Pericardium fibroblast (primary cell): ENCODE measurements around the gene ECD. TPM values are rescaled to one million over a fixed set of nuclear protein-coding genes. Genes with fewer than 3 reads are reported as not detected.

ENCODE experiments used
- total RNA-seq: library from RNA; depleted of rRNA; stranded (reverse); fragments of >200 nt; gene quantifications from 2 replicates; pipeline ENCODE4 v1.2.3, GENCODE V29; 2015

ECD gene
- 16.7 and 28.7 TPM in 2 replicates for total RNA-seq

DNA sequence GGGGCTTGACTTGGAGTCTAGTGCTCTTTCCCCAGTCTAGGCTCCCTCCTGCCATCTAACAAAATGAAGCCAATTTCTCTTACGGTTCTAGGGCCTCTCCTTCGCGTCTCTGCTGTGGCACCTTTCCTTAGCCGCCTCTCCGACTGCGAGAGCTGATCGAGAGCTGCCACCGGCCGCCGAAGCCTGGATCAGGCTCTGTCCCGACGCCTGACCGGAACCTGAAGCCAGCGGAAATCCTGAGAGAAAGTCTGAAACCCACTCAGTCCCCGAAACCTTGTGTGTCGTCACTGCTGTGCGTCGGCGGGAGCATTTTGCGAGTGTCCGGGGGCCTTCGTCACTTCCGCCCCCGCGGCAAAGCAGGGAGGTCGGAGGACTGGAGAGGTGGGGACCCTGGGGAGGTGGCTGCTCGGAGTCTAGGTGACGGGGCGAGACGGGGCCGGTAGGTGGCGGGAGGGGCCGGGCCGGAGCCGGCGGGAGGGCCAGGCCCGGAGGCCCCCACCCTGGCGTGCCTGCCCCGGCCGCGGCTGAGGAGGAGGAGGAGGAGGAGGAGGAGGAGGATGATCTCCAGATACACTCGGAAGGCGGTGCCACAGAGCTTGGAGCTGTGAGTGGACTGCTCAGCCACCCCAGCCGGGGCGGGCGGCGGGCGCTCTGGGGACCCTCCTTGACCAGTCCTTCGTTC, at the start of gene ECD, which contains the start of gene FAM149B1:
Gene ECD, minus strand, starts transcription at position 226 of the 682 bp plus-strand sequence. CDS start 4,071 bp downstream, outside the sequence.
Gene FAM149B1, plus strand, starts transcription at position 337 of the 682 bp plus-strand sequence. Its CDS starts 221 bp downstream, at position 558.

DNA sequence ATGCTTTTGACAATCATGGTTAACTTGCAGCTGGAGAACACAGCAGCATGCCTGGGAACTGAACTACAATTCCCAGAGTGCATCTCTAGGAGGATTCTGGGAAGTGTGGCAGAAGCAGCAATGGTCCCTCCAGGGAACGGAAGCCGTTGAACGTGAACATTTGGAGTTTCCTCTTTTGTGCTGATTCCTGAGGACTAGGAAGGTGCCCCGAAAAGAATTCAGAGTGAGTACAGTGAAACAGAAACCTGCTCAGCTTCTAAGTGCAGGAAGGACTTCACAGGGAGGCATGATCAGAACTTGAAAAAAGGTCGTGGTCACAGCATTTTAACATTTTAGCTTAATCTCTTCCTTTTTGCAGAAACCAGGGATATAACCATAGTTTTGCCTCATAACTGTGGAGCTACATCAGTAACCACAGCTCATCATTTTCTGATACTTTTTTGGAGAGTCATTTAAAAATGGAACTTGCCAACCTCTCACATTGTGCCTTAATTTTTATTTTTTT, 57.4 kb downstream of the ECD start, which contains the start of gene NUDT13:
Gene NUDT13, plus strand, starts transcription at position 111 of the 505 bp plus-strand sequence. CDS start 3,911 bp downstream, outside the sequence.

DNA sequence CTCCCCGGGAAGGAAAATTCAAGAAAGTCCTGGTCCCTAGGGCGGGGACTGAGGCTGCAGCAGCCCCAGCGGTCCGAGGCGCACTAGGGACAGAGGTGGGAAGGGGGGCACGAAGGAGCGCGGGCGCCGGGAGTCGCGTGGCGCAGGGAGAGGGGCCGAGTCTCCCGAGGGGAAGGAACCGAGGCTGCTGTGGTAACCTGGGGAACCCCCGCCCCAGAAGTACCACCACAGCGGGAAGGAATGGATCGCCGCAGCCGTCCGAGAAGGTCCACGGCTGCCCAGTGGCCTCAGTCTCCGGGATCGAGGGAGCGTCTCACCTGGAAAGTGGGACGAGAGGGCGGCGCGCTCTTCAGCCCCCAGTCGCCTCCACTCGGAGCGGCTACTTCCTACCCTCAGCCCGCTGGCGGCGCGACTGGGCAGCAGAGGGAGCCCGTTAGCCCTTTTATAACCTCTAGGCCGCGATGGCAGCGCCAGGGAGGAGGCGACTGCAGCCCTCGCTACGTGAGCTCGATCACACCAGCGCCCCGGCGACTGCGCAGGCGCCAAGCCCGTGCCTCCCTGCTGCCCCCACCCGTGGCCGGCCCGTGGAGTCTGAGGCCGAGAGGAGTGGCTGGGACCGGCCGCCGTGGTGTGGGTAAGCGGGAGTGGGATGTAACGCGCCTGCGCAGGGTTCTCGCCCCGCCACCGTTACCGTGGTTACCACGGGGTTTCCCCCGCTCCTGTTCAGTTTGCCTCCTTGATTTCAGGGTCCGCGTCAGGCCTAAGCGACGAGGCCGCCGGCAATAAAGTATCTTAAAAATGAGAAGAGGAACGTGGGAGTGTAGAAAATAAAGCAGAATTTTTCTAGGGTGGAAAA, 71.1 kb downstream of the ECD start, which contains the start of gene P4HA1:
Gene P4HA1, minus strand, starts transcription at position 418 of the 856 bp plus-strand sequence. CDS start 21,983 bp downstream, outside the sequence.

Other genes starting within 250 kb of the ECD start
- not detected in 2 replicates for gene PLA2G12B, start 213.2 kb downstream of the ECD start, total RNA-seq
- 163 and 307 TPM in 2 replicates for gene P4HA1, start 71.1 kb downstream of the ECD start, total RNA-seq
- gene NUDT13, start 57.6 kb downstream of the ECD start, total RNA-seq, result 3.0 and 11.0 TPM in 2 replicates
- gene FAM149B1, start 111 bp upstream of the ECD start, total RNA-seq, result 7.1 and 14.7 TPM in 2 replicates
- gene DNAJC9, start 79.2 kb upstream of the ECD start, total RNA-seq, result 8.6 and 13.1 TPM in 2 replicates
- gene MRPS16, start 84.6 kb upstream of the ECD start, total RNA-seq, result 31.1 and 33.4 TPM in 2 replicates
- 0.23 and 0.94 TPM in 2 replicates for gene CFAP70, start 190.9 kb upstream of the ECD start, total RNA-seq
- 42.5 and 60.6 TPM in 2 replicates for gene ANXA7, start 246.1 kb upstream of the ECD start, total RNA-seq